UCSD-AML1 (cell line): Measurements from ENCODE around the gene UBC.
"Not testable (repeated sequence)": the region's sequence is repeated elsewhere in the genome, so short reads cannot be mapped to it uniquely, and the experiment has no call there.

Experiments used
- DNase-seq: peaks from one replicate; lab custom pipeline; 2025; ENCODE audit not compliant: unreplicated experiment; lab: John Stamatoyannopoulos, UW

Gene UBC

DNA sequence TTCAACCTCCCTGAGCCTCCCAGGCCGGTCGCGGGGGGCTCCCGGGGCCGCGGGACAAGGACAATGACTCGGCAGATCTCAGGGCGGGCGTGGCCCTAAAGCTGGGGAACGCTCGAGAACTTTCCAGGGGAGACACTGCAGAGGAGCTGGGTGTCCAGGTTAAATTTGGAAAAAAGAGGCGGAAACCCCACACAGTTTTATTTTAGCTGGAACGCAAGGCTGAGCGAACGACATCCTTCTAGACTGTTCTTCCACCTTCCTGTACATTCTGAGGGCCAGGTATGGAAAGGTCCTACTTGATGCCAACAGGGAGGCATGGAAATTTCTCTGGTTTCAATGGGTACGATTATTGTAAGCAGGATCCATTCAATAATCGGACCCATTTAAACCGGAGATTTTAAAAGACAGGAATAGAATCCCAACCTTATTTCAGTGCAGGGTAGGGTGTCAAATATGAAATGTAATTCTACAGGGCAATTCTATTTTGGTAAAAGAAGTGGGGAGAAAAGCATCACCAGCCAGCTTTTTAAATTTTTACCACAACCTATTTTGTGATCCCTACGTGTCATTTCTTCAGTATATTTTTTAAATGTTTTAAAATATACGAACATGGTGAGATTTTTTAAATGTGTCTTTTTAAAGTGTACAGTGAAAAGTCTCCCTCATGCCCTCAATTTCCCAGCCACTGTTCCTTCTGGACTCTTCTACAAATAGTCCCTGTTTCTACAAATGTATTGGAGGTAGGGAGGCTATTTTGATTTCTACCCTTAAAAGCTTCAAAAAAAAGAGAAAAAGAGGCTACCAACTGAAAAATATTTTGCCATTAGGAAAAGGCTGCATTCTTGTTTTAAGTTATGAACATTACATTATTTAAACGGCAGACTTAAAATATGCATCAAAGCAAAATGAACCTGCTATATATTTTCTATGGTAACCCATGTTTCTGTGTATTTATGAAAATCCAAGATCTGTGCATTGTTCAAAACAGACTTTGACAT, 1.1 kb upstream of the UBC start:
- DNase-seq, result no peak

DNA sequence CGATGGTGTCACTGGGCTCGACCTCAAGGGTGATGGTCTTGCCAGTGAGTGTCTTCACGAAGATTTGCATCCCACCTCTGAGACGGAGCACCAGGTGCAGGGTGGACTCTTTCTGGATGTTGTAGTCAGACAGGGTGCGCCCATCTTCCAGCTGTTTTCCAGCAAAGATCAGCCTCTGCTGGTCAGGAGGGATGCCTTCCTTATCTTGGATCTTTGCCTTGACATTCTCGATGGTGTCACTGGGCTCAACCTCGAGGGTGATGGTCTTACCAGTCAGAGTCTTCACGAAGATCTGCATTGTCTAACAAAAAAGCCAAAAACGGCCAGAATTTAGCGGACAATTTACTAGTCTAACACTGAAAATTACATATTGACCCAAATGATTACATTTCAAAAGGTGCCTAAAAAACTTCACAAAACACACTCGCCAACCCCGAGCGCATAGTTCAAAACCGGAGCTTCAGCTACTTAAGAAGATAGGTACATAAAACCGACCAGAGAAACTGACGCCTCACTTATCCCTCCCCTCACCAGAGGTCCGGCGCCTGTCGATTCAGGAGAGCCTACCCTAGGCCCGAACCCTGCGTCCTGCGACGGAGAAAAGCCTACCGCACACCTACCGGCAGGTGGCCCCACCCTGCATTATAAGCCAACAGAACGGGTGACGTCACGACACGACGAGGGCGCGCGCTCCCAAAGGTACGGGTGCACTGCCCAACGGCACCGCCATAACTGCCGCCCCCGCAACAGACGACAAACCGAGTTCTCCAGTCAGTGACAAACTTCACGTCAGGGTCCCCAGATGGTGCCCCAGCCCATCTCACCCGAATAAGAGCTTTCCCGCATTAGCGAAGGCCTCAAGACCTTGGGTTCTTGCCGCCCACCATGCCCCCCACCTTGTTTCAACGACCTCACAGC, 717 bp downstream of the UBC start:
- no peak for DNase-seq

DNA sequence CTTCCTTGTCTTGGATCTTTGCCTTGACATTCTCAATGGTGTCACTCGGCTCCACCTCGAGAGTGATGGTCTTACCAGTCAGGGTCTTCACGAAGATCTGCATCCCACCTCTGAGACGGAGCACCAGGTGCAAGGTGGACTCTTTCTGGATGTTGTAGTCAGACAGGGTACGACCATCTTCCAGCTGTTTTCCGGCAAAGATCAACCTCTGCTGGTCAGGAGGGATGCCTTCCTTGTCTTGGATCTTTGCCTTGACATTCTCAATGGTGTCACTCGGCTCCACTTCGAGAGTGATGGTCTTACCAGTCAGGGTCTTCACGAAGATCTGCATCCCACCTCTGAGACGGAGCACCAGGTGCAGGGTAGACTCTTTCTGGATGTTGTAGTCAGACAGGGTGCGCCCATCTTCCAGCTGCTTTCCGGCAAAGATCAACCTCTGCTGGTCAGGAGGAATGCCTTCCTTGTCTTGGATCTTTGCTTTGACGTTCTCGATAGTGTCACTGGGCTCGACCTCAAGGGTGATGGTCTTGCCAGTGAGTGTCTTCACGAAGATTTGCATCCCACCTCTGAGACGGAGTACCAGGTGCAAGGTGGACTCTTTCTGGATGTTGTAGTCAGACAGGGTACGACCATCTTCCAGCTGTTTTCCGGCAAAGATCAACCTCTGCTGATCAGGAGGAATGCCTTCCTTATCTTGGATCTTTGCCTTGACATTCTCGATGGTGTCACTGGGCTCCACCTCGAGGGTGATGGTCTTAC, 1.7 kb downstream of the UBC start:
- DNase-seq, result not testable (repeated sequence)

DNA sequence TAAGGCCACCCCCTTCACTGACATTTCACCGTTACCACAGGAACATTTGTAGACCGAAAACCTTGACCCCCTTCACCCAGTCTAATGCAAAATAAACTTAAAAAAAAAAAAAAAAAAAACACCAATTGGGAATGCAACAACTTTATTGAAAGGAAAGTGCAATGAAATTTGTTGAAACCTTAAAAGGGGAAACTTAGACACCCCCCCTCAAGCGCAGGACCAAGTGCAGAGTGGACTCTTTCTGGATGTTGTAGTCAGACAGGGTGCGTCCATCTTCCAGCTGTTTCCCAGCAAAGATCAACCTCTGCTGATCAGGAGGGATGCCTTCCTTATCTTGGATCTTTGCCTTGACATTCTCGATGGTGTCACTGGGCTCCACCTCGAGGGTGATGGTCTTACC, 2.9 kb downstream of the UBC start:
- not testable (repeated sequence) for DNase-seq

DNA sequence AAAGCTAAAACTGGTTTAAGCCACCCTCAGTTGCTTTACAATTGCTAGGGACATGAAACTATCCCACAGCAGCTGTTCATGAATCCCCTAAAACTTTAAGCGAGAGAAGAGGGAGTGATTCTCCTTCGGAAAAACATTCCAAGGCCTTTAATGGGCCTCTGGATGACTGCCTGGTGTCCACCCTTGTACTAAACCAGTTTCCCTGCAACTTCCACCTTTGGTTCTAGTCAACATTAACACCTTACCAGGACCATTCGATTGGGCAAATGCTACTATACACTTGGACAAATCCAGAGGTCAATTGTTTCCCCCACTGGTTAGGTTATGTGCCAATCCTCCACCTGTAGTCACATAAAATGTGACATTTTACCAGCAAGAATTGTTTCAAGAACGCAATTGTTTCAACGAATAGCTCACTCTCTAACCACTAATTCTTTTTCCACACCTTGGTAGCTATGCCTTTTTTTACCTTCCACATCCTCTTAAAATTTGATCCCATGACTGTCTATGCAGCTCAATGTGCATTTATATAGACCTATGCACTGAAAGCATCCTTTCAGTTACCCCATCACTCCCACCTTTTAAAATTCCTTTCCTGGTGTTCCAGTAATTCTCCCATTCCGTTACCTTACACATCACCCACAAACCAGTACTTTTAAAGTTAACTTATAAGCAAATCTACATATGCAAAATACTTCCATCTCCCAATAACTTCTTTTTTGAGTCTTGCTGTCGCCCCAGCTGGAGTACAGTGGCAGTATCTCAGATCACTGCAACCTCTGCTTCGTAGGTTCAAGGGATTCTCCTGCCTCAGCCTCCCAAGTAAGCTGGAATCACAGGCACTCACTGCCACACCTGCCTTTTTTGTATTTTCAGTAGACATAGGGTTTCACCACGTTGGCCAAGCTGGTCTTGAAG, 3.6 kb downstream of the UBC start:
- DNase-seq, result no peak

DNA sequence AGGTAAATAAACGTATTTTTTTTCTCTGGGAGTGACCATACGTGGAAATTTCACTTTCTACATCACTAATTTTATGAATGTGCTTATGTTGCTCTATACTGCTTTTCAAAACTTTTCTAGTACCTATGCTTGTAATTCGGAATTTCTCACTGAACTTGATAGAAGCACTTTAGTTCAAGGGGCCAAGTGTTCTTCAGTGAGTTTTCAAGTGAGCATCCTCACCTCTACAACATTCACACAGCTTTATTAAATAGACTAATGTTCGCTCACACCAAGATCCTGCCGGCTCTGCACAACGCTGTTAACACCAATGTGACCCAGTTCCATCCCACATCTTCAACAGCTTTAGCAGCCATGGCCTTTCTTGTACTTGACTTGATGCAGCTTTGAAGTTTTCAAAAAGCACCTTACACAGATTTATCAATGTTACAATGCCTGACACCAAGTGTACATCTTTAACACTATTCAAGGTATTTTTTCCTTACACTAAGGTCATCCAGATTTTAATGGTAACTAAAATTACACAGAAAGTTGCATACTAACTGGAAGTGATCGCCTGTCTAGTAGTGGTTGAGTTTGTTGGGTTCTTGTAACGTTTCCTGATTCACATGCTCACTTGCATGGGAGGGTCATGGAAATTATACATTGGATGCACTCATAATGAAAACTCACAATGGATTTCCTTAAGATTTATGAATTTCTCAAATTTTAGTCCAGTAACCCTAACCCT, 4.5 kb downstream of the UBC start:
- DNase-seq, result no peak

DNA sequence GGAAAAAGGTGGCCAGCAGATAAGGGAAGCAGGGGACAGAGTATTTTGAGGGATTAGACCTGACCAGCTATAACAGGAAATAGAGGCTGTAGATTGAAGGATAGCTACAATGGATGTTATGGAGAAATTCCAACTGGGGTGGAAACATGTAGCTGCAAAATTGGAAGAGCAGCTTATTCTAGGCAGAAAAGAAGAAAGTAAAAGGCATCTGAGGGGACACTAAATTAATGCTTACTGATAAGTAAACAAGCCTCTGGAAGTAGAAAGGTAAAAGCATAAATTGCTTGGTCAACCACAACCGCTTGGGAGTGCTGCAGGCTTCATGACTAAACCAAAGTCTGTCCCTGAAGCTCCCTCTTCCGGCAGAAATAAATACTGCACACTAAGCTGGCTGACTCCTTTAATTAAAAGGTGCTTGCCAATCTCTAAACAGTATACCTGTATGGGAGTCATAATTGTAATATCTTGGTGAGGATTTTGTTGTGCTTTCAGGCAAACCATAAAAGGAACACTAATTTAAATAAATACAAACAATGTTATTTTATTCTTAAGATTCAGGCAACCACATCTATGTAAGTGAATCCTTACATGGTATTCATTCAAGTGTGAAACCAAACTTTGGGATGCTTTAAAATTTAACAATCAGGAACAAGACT, 7.7 kb downstream of the UBC start:
- DNase-seq, result no peak

DNA sequence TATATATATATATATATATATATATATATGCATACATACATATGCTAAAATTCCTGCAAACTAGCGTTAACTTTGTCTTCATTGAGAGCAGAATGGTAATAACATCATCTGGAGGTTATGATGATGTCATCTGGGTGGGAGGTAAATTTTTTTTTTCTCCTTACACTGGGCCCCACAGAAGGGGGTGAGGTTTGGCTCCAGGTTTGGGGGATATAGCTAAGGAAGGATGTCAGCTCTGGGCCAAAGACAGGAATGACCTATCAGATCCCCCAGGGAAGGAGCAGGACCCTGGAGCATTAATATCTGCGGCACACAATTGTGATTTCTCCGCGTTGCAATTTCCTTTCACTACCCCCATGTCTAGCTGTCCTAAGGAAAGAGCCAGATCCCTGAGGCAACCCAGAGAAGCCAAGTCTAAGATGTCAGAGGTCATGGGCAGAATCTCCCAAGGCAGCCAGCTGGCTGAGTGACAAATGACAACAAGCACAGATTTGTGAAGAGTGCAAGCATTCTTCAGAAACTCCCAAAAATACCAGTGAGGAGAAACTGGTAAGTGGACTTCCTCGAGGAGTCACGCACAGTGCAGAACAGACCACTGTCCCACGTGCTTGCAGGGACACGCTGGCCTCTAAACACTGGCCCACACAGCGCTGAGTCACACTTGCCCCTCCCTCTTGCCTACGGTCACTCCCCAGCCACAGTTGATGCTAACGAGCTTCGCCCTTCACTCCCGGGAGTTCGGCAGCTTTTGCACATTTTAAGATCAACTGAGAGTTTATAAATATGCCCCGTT, 9.9 kb downstream of the UBC start:
- peak; percentile 32 for DNase-seq

DNA sequence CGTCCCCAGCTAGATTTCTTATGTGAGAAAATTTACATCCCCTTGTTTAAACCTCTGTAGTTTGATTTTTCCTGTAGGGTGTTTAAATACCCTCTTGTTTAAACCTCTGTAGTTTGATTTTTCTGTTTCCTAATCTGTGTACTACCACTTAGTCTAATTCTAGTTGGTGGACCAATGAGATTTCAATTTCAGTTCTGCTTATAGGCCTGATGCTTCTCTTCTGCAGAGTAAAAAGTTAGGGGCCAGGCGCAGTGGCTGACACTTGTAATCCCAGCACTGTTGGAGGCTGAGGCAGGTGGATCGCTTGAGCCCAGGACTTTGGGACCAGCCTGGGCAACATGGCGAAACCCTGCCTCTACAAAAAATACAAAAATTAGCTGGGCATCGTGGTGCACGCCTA, 11.5 kb downstream of the UBC start:
- no peak for DNase-seq

DNA sequence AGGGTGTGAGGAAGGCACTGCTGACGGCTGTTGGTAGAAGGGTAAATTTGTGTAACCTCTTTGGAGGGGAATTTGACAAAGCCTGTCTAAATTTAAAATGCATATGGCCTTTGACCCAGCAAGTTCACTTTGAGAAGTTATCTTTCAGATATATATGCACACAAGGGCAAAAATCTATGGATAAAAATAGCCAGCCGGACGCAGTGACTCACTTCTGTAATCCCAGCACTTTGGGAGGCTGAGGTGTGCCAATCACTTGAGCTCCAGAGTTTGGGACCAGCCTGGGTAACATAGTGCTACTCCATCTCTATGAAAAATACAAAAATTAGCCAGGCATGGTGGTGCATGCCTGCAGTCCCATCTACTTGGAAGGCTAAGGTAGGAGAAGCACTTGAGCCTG, 13.4 kb downstream of the UBC start:
- DNase-seq, result no peak

DNA sequence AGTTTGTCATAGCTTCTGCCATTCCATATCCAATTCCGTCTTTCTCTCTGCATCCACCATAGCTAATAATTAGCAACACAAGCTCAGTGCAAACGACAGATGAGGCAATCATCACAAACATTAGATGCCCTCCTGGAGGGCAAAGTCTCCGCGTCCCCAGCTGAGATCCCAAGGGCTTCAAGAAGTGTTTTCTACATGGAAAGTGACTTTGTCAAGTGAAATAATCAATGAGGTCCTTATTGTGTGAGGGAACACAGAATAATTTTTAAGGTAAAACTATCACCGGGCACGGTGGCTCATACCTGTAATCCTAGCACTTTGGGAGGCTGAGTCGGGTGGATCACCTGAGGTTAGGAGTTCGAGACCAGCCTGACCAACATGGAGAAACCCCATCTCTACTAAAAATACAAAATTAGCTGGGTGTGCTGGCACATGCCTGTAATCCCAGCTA, 14.1 kb downstream of the UBC start:
- not testable (repeated sequence) for DNase-seq

DNA sequence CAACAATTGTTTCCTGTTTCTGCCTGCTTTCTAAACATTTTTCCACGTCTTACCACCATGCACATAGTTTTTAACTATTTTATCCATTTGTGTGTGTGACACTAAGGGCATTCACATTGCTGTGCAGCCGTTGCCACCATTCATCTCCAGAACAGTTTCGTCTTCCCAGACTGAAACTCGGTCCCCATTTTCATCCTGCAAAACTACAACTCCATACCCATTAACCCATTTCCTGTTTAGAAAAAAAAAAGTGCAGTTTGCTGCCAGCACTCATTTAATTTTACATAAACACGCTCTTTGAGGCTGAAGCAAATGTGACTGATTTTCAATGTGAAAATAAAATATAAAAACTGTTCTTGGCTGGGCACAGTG, 15.5 kb downstream of the UBC start:
- no peak for DNase-seq

DNA sequence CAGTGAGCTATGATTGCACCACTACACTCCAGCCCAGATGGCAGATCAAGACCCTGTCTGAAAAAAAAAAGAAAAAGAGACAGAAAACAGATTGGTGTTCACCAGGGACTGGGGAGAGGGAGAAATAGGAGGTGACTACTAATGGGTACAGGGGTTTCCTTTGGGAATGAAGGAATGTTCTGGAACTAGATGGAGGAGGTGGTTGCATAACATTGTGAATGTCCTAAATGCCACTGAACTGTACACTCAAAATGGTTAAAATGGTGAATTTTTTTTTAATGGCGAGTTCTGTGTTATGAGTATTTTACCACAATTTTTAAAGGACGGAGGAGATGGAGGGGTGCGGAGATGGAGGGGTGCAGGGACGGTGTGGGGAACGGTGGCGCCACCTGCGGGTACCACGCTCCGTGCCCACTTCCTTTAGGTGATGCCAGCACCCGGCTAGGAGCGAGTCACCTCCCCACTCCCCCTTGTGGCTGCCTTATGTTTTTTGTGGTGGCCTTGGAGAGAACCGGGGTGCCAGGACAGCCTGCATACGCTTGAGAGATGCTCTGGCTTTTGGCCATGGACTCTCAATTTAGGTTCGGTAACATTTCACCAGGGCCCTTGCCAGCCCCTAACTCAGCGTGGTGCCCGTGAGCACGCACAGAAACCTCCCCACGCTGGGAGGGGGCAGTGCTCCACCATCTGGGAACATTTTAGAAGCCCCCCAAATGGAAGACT, 16.1 kb downstream of the UBC start:
- peak; percentile 59 for DNase-seq

DNA sequence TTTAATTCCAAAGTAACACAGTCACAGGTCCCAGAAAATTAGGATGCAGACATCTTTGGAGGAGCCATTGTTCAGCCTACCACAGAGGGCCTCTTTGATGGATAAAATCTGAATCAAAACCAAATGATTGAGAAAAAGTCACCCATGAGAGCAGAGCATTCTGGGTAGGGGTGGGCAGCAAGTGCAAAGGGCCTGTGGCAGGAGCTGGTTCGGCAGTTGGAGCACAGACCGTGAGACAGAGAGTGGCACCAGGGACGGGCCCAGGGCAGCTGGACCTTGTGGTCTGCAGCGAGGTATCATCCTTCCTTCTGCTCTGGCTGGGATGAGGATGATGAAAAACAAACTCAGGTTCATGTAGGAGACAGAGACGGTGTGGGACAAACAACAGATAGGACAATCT, 18.0 kb downstream of the UBC start:
- no peak for DNase-seq

DNA sequence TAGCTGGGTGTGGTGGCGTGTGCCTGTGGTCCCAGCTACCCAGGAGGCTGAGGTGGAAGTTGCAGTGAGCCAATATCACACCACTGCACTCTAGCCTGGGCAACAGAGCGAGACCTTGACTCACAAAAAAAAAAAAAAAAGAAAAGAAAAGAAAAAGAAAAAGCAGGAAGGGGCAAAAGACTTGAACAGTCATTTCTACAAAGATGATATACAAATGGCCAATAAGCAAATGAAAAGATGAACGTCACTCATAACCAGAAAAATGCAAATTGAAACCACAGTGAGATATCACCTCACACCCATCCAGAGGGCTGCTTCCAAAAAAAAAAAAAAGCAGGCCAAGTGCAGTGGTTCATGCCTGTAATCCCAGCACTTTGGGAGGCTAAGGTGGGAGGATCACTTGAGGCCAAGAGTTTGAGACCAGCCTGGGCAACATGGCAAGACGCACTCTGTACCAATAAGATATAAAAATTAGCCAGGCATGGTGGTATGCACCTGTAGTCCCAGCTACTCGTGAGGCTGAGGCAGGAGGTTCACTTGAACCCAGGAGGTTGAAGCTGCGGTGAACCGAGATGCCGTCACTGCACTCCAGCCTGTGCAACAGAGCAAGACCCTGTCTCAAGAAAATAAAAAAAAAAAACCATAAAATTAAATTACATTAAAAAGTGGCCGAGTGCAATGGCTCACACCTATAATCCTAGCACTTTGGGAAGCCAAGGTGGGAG, 20.5 kb downstream of the UBC start:
- no peak for DNase-seq

DNA sequence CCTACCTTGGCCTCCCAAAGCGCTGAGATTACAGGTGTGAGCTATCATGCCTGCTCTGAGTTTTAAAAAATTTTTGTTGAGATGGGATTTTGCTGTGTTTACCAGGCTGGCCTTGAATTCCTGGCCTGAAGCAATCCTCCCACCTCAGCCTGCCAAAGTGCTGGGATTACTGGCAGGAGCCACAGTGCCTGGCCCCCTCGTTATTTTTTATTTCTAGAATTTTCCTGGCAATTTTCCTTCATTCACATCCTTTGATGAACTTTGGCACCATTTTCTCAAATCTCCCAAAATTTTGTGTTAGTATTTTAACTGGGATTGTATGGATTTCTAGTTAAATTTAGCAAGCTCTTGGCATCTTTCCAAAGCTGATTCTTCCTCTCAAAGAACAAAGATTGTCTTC, 26.2 kb downstream of the UBC start:
- no peak for DNase-seq

DNA sequence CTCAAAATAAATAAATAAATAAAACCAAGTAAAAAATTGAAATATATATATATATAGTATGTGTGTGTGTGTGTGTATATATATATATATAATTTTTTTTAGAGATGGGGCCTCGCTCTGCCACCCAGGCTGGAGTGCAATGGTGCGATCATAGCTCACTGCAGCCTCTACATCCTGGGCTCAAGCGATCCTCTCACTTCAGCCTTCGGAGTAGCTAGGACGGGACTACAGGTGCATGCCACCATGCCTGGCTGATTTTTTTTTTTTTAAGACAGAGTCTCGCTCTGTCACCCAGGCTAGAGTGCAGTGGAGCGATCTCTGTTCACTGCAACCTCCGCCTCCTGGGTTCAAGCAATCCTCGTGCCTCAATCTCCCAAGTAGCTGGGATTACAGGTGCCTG, 26.7 kb downstream of the UBC start:
- not testable (repeated sequence) for DNase-seq
